VCaP (cell line): ENCODE measurements around the gene PARVA.

ENCODE experiments used
- H3K27ac ChIP-seq: fragments of 450-650 bp; 2 replicates; pipeline ENCODE4 v1.5.1; 2017
- CTCF ChIP-seq: fragments of 450-650 bp; conservative IDR thresholded peaks from 2 replicates; pipeline ENCODE4 v1.5.1; 2017; ENCODE audit warnings: mild to moderate bottlenecking, moderate library complexity

PARVA gene

GRCh38 chr11:12577725-12578644, 200.6 kb downstream of the PARVA start:
- TF ChIP-seq CTCF, result no peak; the same call in 1 of the 2 replicates

GRCh38 chr11:12581416-12581815, 204.0 kb downstream of the PARVA start:
- no peak for TF ChIP-seq CTCF
- H3K27ac ChIP-seq, result no peak overlapping the region

More at GRCh38 chr11:12577725-12578644, 200.6 kb downstream of the PARVA start:
- H3K27ac ChIP-seq, result no peak overlapping the region

- no peak overlapping the region for H3K27ac ChIP-seq
- TF ChIP-seq CTCF, result no peak
These were observed 204.6 kb downstream of the PARVA start for GRCh38 chr11:12581923-12582322.
